ENCODE results near the gene CCT6A. TPM values are rescaled to one million over a fixed set of nuclear protein-coding genes. Genes with fewer than 3 reads are reported as not detected.
"Not testable (repeated sequence)": the region's sequence is repeated elsewhere in the genome, so short reads cannot be mapped to it uniquely, and the experiment has no call there.

CCT6A gene
- total RNA-seq, 1 donor from 2014 or later, result 73.5 TPM

DNA sequence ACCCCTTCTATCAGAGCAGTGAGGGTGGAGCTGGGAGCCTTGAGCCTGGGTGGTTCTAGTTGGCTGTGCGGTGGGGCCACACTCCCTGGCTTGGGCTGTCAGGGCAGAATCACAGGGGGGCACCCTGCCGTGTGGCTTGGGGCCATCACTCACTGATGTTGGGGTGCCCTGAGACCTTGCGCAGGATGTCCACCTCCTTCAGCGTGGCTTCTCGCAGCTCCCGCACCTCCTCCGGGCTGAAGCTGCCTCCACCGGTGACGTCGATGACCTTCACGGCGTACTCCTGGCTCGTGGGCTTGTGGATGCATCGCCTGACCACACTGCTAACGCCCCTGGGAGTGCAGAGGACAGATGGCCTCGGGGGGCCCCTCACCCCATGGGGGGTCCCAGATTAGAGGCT, 35.9 kb downstream of the CCT6A start:
- intact Hi-C loops (cut with micrococcal nuclease), result no loop called here
- DNase-seq, result no peak
- no peak for ATAC-seq

DNA sequence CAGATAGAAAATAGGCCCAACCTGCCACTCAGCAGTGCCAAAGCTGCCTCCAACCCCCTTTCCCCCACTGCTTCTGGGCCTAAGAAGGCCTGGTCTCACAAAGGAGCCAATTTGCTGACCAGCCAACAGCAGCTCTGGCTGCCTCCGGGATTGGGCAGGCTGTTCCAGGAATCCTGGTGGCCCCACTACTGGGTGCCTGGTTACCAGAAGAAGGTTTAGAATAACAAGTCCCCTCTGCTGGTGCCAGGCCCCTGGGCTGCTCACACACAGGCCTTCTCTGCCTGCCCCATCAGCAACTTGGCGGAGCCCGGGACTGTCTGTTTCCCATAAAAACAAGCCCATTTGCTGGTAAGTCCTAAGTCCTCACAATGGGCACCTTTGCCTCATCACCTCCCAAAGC, 40.0 kb downstream of the CCT6A start:
- peak; percentile 93 for ATAC-seq
- intact Hi-C loops (cut with micrococcal nuclease), result no loop called here

DNA sequence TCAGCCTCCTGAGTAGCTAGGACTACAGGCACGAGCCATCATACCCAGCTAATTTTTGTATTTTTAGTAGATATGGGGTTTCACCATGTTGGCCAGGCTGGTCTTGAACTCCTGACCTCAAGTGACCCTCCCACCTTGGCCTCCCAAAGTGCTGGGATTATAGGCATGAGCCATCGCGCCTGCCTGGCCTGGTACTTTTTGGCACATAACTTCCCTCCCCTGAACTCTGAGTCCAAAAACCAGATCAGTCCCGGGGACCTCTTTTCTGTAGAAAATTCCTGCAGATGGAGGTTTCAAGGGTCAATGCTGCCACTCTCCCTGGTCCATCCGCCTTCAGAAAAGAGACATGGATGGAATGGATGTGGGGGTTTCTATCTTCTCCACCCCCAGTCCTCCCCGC, 40.8 kb downstream of the CCT6A start:
- DNase-seq; intact Hi-C loops (cut with micrococcal nuclease): not testable (repeated sequence)
- peak; percentile 35 for ATAC-seq

More for the DNA sequence above, 40.0 kb downstream of the CCT6A start:
- peak; percentile 84 for DNase-seq

DNA sequence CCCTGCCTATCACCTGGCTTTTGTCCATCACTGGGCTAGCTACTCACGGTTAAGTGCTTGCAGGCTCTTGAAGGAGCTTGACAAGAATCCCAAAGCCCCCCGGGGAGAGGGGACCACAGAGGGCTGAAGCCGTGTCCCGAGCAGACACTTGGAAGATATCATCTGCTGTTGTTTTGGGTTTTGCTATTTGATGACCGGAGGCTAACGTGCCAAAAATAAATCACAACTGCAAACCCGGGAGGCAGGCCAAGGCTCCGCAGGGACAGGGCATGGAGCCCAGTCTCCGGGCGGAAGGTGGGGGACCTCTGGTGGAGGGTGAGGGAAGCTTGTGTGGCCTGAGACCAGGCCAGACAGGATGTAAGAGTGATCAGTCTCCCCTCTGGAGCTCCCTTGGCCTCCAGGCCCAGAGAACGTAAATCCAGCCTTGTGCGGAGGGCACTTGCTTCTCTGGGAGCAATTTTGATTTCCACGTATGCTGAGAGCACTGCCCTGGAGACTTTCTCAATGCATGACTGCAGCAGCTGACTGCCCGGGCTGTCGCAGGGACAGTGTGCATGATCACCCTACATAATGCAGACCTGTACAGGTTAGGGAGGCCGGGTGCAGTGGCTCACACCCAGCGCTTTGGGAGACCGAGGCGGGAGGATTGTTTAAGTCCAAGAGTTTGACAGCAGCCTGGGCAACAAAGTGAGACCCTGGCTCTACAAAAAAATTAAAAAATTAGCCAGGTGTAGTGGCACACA, 41.4 kb downstream of the CCT6A start, which contains the start of gene PHKG1:
PHKG1 (minus strand) TSS at position 164 of the 743 bp plus-strand sequence. CDS start 4,011 bp downstream, outside the sequence.
- peak; percentile 91 for DNase-seq
- peak; percentile 89 for ATAC-seq
- intact Hi-C loops (cut with micrococcal nuclease), result no loop called here

DNA sequence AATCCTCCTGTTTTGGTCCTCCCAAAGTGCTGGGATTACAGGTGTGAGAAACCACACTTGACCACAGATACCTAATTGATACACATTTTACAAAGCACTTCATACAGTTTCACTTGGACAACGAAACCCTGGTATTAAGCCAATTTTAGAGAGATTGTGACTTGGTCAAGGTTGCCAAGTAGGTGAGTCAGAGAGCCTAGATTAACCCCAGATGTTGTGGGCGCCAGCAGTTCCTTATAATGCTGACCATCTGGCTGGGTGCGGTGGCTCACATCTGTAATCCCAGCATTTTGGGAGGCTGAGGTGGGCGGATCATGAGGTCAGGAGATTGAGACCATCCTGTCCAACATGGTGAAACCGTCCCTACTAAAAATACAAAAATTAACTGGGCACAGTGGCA, 46.1 kb downstream of the CCT6A start:
- peak; percentile 60 for ATAC-seq
- intact Hi-C loops (cut with micrococcal nuclease), result no loop called here
- DNase-seq, result peak; percentile 51

DNA sequence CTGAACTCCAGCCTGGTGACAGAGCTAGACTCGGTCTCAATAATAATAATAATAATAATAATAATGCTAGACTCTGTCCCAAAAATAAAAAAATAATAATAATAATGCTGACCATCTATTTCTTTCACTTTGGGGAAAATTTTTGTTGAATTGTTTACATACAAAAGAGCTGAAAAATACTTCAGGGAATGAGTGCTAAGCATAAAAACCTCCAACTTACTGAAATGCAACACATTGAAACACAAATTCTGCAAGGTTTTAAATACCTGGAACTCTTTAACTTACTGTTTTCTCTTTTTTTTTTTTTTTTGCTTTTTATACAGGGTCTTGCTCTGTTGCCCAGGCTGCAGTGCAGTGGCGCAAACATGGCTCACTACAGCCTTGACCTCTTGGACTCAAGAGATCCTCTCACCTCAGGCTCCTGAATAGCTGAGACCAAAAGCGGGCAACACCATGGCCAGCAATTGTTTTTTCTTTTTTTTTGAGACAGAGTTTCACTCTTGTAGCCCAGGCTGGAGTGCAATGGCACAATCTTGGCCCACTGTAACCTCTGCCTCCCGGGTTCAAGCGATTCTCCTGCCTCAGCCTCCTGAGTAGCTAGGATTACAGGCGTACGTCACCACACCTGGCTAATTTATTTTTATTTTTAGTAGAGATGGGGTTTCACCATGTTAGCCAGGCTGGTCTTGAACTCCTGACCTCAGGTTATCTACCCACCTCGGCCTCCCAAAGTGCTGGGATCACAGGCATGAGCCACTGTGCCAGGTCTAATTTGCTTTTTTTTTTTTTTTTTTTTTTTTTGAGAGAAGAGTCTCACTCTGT, 46.8 kb downstream of the CCT6A start:
- DNase-seq; ATAC-seq; intact Hi-C loops (cut with micrococcal nuclease): not testable (repeated sequence)

DNA sequence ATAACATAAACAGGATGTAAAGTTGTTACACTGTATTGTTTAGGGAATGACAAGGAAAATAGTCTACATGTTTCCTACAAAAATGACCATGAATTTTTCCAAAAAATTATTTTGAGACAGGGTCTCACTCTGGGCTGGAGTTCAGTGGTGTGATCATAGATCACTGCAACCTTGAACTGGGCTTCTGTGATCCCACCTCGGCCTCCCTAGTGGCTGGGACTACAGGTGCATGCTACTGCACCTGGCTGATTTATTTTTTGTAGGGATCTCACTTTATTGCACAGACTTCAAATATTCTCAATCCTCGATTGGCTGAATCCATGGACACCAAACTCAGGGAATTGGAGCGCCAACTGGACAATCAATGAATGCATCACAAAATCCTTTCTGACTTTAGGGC, 48.1 kb downstream of the CCT6A start:
- intact Hi-C loops (cut with micrococcal nuclease), result no loop called here
- no peak for ATAC-seq
- no peak for DNase-seq

DNA sequence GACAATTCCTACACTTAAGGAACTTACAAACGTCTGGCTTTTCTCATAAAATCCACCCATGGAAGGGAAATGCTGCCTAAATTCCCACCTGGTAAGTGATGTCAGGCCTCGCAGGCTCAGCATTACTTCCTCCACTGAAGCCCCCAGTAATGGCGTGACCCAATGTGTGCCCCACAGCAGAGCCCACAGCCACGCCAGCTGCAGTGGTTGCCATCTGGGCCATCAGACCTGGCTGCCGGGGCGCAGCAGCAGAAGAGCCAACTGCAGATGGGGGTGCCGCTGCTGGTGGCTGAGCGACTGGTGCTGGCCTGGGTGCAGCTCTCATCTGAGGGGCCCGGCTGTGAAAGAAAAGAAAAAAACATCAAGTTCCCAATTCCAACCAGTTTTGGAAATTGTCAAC, 52.6 kb downstream of the CCT6A start:
- ATAC-seq; DNase-seq; intact Hi-C loops (cut with micrococcal nuclease): not testable (repeated sequence)

DNA sequence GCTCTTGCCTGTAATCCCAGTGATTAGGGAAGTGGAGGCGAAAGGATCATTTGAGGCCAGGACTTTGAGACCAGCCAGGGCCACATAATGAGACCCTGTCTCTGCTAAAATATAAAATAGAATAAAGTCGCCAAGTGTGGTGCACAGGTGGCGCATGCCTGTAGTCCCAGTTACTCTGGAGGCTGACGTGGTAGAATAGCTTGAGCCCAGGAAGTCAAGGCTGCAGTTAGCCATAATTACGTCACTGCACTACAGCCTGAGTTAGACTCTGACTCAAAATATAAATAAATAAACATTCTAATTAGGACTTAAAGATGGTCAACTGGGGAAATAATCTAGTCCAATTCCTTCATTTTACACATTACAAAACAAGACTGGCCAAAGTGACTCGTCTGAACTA, 53.9 kb downstream of the CCT6A start:
- no peak for DNase-seq
- intact Hi-C loops (cut with micrococcal nuclease), result no loop called here
- ATAC-seq, result peak; percentile 42

DNA sequence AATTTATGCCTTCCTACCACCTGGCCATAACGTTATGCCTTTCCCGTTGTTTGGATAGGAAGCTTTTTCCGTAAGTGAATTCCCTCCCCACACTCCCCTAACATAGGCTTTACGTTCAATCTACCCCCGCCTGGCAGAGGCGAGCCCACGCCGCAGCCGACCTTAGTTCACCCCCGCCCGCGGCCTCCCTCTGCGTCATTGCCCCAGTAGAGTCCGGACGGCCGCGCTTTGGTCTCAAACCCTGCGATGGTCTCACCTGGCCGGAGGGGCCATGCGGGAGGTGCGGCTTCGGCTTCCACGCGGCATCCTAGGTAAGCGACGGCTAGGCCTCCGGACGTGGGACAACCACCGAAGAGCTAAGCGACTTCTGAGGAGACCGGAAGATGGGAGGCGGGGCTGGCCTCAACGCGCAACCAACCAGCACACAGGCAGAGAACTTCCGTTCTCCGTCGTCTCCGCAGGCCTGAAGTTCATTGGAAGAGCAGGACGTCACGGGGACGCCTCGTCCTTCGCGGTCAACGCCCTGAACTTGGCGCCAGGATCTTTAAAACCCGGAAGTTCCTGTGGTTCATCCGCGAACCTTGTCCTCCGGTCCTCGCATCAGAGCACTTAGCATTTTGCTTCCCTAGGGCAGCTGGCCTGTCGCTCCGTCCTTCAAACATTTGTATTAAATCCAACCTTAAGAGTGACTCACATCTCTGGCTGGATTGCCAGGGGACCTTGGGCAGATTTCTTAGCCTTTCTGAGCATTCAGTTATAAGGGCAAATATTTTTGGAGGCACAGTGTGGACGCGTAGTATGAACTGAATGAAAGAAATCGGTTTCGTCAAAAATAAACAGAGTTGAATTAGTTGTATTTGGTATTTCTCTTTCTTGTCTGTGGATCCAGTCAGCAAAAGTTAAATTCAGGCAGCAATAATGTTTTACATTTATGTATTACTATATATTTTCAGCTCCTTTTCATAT, 54.8 kb downstream of the CCT6A start, which contains the start of gene CHCHD2:
CHCHD2 (minus strand) TSS at position 369 of the 966 bp plus-strand sequence; CDS start at position 306, 63 bp downstream.
- intact Hi-C loops (cut with micrococcal nuclease), result no loop called here
- peak; percentile 100 for ATAC-seq
- peak; percentile 96 for DNase-seq

DNA sequence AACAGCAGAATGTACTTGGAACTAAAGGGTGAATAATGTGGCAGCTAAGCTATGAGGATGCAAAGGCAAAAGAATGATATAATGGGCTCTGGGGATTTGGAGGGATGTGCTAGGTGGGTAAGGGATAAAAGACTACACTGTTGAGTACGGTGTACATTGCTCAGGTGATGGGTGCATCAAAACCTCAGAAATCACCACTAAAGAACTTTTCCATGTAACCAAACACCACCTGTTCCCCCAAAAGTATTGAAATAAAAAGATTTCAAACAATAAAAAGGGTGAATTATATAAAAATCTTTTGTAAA, 56.3 kb downstream of the CCT6A start:
- intact Hi-C loops (cut with micrococcal nuclease), result no loop called here
- ATAC-seq (no peak), DNase-seq (no peak)

DNA sequence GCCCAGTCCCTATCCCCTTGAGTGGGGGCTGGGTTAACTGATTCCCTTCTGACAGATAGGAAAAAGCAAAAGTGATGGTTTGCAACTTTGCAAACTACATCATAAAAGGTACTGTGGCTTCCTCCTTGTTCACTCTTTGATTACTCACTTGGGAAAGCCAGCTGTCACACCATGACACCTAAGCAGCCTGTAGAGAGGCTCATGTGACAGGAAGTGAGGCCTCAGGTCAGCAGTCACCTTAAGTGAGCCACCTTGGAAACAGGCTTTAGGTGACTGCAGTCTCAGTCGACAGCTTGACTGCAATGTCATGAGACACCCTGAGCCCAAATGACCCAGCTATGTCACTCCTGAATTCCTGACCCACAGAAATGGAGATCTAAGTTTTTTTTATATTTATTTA, 59.0 kb downstream of the CCT6A start:
- intact Hi-C loops (cut with micrococcal nuclease), result no loop called here
- ATAC-seq, result no peak
- no peak for DNase-seq

DNA sequence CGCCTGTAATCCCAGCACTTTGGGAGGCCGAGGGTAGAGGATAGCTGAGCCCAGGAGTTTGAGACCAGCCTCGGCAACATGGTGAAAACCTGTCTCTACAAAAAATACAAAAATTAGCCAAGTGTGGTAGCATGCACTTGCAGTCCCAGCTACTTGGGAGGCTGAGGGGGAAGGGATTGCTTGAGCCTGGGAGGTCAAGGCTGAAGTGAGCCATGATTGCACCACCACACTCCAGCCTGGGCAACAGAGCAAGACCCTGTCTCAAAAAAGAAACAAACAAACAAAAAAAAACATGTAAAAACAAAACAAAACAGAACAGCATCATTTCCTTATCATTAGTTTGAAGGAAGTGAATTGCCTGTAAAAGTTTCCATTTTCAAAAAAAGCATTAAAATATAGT, 60.7 kb downstream of the CCT6A start:
- ATAC-seq; DNase-seq; intact Hi-C loops (cut with micrococcal nuclease): not testable (repeated sequence)

Other genes starting within 250 kb of the CCT6A start
- not detected for gene SEPTIN14, start 189.0 kb upstream of the CCT6A start, total RNA-seq
- 4.7 TPM for gene ZNF713, start 164.3 kb upstream of the CCT6A start, total RNA-seq
- gene MRPS17, start 99.9 kb upstream of the CCT6A start, total RNA-seq, result 23.2 TPM
- 374 TPM for gene NIPSNAP2, start 87.2 kb upstream of the CCT6A start, total RNA-seq
- gene PSPH, start 321 bp upstream of the CCT6A start, total RNA-seq, result 14.6 TPM
- 29.2 TPM for gene SUMF2, start 12.5 kb downstream of the CCT6A start, total RNA-seq
- gene PHKG1, start 41.2 kb downstream of the CCT6A start, total RNA-seq, result 30.4 TPM
- 500 TPM for gene CHCHD2, start 54.7 kb downstream of the CCT6A start, total RNA-seq
- not detected for gene NUPR2, start 64.7 kb downstream of the CCT6A start, total RNA-seq